Osteoblast (primary cell): ENCODE results near the gene SCTR. TPM values are rescaled to one million over a fixed set of nuclear protein-coding genes. Genes with fewer than 3 reads are reported as not detected.

Source experiments
- DNase-seq: peaks from one replicate; pipeline ENCODE4 v3.0.0; 2011; ENCODE audit warnings: low spot score, mixed read lengths; ENCODE audit not compliant: insufficient read length; ENCODE audit errors: missing footprints
- H2AFZ ChIP-seq: 2 replicates; pipeline ENCODE4 v1.6.0; 2011; ENCODE audit warnings: mild to moderate bottlenecking, low read length
- H3K27ac ChIP-seq: 2 replicates; pipeline ENCODE4 v1.5.1; 2011; ENCODE audit warnings: mild to moderate bottlenecking, low read depth, low read length, moderate library complexity
- H3K27me3 ChIP-seq: 2 replicates; pipeline ENCODE4 v1.6.0; 2012; ENCODE audit warnings: mild to moderate bottlenecking, control low read depth, inconsistent platforms, low read length, moderate library complexity; ENCODE audit not compliant: insufficient read depth
- H3K36me3 ChIP-seq: 2 replicates; pipeline ENCODE4 v1.5.1; 2011; ENCODE audit warnings: mild to moderate bottlenecking, low read length, control low read depth, moderate library complexity; ENCODE audit not compliant: insufficient read depth
- H3K4me1 ChIP-seq: 2 replicates; pipeline ENCODE4 v1.5.1; 2011; ENCODE audit warnings: mild to moderate bottlenecking, low read length, control low read depth, moderate library complexity; ENCODE audit not compliant: insufficient read depth
- H3K4me2 ChIP-seq: 2 replicates; pipeline ENCODE4 v1.6.0; 2011; ENCODE audit warnings: mild to moderate bottlenecking, low read length; ENCODE audit not compliant: insufficient read depth
- H3K4me3 ChIP-seq: fragments of 200-600 bp; sonication (generic); 3 replicates; pipeline ENCODE4 v1.5.1; 2012; ENCODE audit warnings: mild to moderate bottlenecking, low read length, inconsistent platforms; ENCODE audit not compliant: insufficient read depth
- H3K79me2 ChIP-seq: 2 replicates; pipeline ENCODE4 v1.6.0; 2012; ENCODE audit warnings: mild to moderate bottlenecking, low read length, control low read depth, inconsistent platforms; ENCODE audit not compliant: insufficient read depth
- H3K9me3 ChIP-seq: 2 replicates; pipeline ENCODE4 v1.5.1; 2011; ENCODE audit warnings: low read depth, low read length, control low read depth
- H4K20me1 ChIP-seq: 2 replicates; pipeline ENCODE4 v1.6.0; 2012; ENCODE audit warnings: mild to moderate bottlenecking, low read length, control low read depth; ENCODE audit not compliant: insufficient read depth
- total RNA-seq: library from RNA; depleted of rRNA; stranded (reverse); fragments of >200 nt; gene quantifications from 2 replicates; pipeline ENCODE4 v1.2.3, GENCODE V29; 2012
- TF ChIP-seq, protein P1 (sequence below): IDR thresholded peaks from 2 replicates; pipeline ENCODE4 v1.5.1; 2011; ENCODE audit warnings: mild to moderate bottlenecking, low read depth, low read length, moderate library complexity; ENCODE audit errors: extremely low read depth

Gene SCTR
- total RNA-seq, 1 donor: not detected

DNA sequence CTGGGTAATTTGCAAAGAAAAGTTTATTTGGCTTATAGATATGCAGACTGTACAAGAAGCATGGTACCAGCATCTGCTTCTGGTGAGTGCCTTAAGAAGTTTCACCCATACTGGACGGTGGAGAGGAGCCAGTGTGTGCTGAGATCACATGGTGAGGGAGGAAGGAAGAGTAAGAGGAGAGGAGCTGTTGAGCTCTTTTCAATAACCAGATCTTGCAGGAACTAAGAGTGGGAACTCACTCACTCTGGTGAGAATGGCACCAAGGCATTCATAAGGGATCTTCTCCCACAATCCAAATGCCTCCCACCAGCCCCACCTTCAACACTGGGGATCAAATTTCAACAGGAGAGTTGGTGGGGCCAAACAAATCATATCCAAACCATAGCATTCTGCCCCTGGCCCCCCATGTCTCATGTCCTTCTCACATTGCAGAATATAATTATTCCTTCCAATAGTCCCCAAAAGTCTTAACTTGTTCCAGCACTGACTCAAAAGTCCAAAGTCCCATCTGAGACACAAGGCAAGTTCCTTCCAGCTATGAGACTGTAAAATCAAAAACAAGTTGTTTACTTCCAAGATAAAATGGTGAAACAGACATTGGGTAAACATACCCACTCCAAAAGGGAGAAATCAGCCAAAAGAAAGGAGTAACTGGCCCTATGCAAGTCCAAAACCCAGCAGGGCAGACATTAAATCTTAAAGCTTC, 104.3 kb downstream of the SCTR start:
- no peaks in the 10 kb centered on the region for H3K36me3 ChIP-seq
- DNase-seq: no peak

DNA sequence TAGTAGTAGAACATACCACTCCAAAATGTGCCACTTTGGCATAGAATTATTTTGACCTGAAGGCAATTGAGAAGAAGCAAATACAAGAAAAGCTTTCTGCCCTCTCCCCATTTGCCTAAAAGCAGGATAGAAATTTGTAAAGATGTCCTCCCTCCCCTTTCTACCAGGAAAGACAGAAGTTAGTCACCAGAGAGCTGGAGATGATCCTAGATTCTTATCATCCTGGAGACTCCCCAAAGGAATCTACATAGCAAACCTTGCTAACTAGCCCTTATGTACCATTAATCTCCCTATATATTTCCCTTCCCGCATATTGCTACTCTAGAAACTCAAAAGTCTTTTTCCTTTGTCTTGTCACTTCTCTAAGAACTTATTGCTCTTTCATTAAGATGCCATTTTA, 105.2 kb downstream of the SCTR start:
- peaks cover 3% of the 10 kb centered on the region for H3K9me3 ChIP-seq
- H4K20me1 ChIP-seq: no peaks in the 10 kb centered on the region
- DNase-seq: no peak
- TF ChIP-seq, protein P1, sequence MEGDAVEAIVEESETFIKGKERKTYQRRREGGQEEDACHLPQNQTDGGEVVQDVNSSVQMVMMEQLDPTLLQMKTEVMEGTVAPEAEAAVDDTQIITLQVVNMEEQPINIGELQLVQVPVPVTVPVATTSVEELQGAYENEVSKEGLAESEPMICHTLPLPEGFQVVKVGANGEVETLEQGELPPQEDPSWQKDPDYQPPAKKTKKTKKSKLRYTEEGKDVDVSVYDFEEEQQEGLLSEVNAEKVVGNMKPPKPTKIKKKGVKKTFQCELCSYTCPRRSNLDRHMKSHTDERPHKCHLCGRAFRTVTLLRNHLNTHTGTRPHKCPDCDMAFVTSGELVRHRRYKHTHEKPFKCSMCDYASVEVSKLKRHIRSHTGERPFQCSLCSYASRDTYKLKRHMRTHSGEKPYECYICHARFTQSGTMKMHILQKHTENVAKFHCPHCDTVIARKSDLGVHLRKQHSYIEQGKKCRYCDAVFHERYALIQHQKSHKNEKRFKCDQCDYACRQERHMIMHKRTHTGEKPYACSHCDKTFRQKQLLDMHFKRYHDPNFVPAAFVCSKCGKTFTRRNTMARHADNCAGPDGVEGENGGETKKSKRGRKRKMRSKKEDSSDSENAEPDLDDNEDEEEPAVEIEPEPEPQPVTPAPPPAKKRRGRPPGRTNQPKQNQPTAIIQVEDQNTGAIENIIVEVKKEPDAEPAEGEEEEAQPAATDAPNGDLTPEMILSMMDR: no peak
- no peak overlapping the region for H3K4me3 ChIP-seq
- peaks cover 15% of the 10 kb centered on the region for H3K4me1 ChIP-seq
- H3K27ac ChIP-seq: no peak overlapping the region
- no peak overlapping the region for H3K4me2 ChIP-seq
- no peaks in the 10 kb centered on the region for H3K36me3 ChIP-seq
- no peak overlapping the region for H2AFZ ChIP-seq
- H3K79me2 ChIP-seq: no peaks in the 10 kb centered on the region
- peaks cover 25% of the 10 kb centered on the region for H3K27me3 ChIP-seq

More for the DNA sequence above, 104.3 kb downstream of the SCTR start:
- Histone ChIP-seq H3K4me1 (peaks cover 15% of the 10 kb centered on the region), H3K79me2 (no peaks in the 10 kb centered on the region), H3K27ac (no peak overlapping the region), H3K4me2 (no peak overlapping the region), H4K20me1 (no peaks in the 10 kb centered on the region), H2AFZ (no peak overlapping the region), H3K27me3 (peaks cover 32% of the 10 kb centered on the region), H3K4me3 (no peak overlapping the region), H3K9me3 (peaks cover 3% of the 10 kb centered on the region)
- TF ChIP-seq, protein P1: no peak

DNA sequence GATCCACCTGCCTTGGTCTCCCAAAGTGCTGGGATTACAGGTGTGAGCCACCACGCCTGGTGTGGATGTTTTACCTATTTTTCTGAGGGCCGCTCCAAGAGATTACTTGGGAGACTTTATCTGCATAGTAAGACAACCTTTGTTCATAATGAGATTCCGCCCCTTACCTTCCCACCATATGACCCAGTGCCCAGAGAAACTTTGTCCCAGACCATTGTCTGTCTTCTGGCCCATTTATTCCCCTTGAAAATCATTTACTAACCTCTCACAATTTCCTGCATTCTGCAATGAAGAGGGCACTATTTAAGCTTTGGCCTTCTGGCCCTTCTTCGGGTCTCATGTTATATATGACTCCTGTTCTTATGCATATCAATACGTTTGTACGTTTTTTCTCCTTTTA, 106.4 kb downstream of the SCTR start:
- no peaks in the 10 kb centered on the region for H3K36me3 ChIP-seq
- H3K79me2 ChIP-seq: no peaks in the 10 kb centered on the region
- H3K4me2 ChIP-seq: no peak overlapping the region
- peaks cover 31% of the 10 kb centered on the region for H3K27me3 ChIP-seq
- no peak for DNase-seq
- no peak overlapping the region for H2AFZ ChIP-seq
- peaks cover 3% of the 10 kb centered on the region for H3K9me3 ChIP-seq
- no peak overlapping the region for H3K4me3 ChIP-seq
- no peaks in the 10 kb centered on the region for H4K20me1 ChIP-seq
- H3K27ac ChIP-seq: no peak overlapping the region
- TF ChIP-seq, protein P1: no peak
- H3K4me1 ChIP-seq: peaks cover 15% of the 10 kb centered on the region

DNA sequence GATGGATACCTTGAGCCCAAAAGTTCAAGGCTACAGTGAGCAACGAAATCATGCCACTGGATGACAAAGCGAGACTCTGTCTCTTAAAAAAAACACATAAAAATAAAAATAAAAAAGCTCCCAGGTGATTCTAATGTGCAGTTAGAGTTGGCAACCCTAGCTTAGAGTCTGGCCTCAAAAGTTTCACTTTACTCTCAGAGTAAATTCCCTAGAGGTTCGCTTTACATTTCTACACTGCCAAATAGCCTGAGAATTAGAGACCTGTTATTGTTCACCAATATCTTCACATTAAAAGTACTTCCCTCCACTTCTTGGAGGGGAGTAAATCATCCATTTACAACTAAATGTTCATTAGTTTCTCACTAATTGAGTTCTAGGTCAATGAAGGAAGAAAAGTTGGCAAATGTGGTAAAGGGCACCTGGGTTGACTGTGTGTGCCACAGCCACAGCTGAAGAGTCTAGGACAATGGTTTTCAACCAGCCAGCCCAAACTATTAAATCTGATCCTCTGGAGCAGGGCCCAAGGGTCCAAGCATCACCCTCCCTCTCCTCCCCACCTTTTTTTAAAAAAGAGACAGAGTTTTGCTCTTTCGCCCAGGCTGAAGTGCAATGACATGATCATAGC, 107.9 kb downstream of the SCTR start:
- TF ChIP-seq, protein P1: no peak
- H3K27me3 ChIP-seq: peaks cover 28% of the 10 kb centered on the region
- H2AFZ ChIP-seq: no peak overlapping the region
- no peaks in the 10 kb centered on the region for H3K36me3 ChIP-seq
- no peaks in the 10 kb centered on the region for H3K79me2 ChIP-seq
- H3K27ac ChIP-seq: no peak overlapping the region
- H3K4me2 ChIP-seq: no peak overlapping the region
- H3K9me3 ChIP-seq: peaks cover 3% of the 10 kb centered on the region
- H3K4me3 ChIP-seq: no peak overlapping the region
- DNase-seq: no peak
- H3K4me1 ChIP-seq: peaks cover 15% of the 10 kb centered on the region
- H4K20me1 ChIP-seq: no peaks in the 10 kb centered on the region
